ENCODE data around the gene PDGFD. TPM values are rescaled to one million over a fixed set of nuclear protein-coding genes. Genes with fewer than 3 reads are reported as not detected.
A peak's percentile ranks its signal among the peaks of the same experiment; 100 is the strongest.

Gene PDGFD
- total and polyA plus RNA-seq, 8 donors: 9.9 to 52.1 (median 20.2) TPM

DNA sequence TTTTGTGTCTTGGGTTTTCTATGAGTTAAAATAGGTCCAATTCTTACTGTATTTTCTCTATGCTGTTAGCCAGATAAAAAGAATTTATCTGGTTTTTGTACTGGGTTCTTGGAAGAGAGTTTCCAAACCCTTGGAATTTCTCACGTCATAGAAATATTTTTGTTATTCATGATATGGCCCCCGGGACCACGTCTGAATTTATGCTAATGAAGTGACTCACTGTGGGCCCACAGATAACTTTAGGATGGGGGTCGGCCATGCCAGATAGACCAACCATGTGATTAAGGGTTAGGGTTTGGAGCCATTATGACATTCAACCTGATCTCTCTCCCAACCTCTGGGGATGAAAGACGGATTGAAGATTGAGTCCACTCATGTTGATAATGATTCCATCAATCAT lies 163.1 kb downstream of the PDGFD start:
- H3K27ac ChIP-seq: no peak overlapping the region
- WGBS, 2 donors: 79 to 80% methylated on average over 5 of the region's 5 CpGs
- ATAC-seq: peak in 1 of 4 donors; percentile 14
- no peaks in the 10 kb centered on the region for H3K9me3 ChIP-seq
- no peak for DNase-seq
- H3K27me3 ChIP-seq: no peaks in the 10 kb centered on the region
- H3K4me1 ChIP-seq: no peaks in the 10 kb centered on the region
- intact Hi-C loops (cut with DNase I): no loop called here
- FAIRE-seq: no peak
- H3K4me3 ChIP-seq: no peak overlapping the region
- TF ChIP-seq, protein P1, sequence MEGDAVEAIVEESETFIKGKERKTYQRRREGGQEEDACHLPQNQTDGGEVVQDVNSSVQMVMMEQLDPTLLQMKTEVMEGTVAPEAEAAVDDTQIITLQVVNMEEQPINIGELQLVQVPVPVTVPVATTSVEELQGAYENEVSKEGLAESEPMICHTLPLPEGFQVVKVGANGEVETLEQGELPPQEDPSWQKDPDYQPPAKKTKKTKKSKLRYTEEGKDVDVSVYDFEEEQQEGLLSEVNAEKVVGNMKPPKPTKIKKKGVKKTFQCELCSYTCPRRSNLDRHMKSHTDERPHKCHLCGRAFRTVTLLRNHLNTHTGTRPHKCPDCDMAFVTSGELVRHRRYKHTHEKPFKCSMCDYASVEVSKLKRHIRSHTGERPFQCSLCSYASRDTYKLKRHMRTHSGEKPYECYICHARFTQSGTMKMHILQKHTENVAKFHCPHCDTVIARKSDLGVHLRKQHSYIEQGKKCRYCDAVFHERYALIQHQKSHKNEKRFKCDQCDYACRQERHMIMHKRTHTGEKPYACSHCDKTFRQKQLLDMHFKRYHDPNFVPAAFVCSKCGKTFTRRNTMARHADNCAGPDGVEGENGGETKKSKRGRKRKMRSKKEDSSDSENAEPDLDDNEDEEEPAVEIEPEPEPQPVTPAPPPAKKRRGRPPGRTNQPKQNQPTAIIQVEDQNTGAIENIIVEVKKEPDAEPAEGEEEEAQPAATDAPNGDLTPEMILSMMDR (IDR thresholded peaks at IDR 0.05): no peak
- peaks cover 0 to 1% (median 0%) of the 10 kb centered on the region in 3 donors for H3K36me3 ChIP-seq

DNA sequence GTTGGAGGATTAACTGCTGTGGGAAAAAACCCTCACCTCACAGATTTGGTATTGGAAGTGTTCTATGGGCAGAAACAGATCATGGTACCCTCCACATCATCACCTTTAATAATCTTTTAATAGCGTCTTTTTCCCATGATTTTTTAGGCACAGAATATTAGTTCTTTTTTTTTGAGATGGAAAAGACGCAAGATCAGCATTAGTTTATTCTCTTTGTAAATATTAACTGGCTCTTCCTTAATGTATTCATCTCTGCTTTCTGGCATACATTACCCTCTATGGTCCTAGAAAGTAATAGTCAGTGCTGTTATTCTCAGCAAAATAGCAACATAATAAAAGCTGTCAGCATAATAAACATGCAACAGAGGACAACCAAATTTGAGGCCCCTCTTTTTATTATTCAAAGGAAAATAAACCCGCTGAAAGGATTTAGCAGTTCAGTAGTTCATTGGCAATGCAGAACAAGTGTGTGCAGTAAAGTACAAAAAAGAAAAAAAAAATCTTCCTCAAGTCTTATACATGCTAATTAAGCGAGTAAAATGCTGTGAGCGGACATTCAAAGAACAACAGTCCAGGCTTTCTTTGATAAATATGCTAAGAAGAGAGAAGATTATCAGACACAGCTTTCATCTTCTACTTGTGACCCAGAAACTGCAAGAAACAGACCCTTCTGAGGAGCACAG lies 165.0 kb downstream of the PDGFD start:
- DNase-seq: no peak
- ATAC-seq: no peak
- Histone ChIP-seq H3K4me1 (no peaks in the 10 kb centered on the region), H3K9me3 (no peaks in the 10 kb centered on the region), H3K4me3 (no peak overlapping the region), H3K27me3 (no peaks in the 10 kb centered on the region), H3K27ac (no peak overlapping the region), H3K36me3 (peaks cover 0 to 10% (median 0%) of the 10 kb centered on the region in 3 donors)
- WGBS, 2 donors: 92 to 94% methylated on average over 5 of the region's 5 CpGs
- FAIRE-seq: no peak
- TF ChIP-seq, protein P1 (IDR thresholded peaks at IDR 0.05): no peak
- intact Hi-C loops (cut with DNase I): no loop called here

DNA sequence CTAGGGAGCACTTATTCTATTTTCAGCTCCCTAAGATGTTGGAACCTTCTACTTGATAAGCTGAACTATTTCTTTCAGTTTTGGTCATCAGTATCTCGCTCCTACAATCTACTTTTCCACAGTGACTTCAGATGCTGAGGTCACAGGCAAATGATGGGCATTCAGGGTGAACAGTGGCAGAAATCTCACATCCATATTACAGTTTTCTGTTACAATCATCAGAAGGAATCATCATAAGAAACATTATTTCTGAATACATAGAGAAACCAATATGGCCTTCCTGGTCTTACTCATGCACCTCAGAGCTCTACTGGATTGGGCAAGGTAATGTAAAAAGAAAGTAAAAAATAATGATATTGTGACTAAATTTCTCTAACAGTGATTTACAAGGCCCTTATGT lies 166.9 kb downstream of the PDGFD start:
- intact Hi-C loops (cut with DNase I): no loop called here
- ATAC-seq: no peak
- H3K9me3 ChIP-seq: no peaks in the 10 kb centered on the region
- WGBS, 2 donors: 95 to 97% methylated on average over 1 of the region's 1 CpG
- H3K27me3 ChIP-seq: no peaks in the 10 kb centered on the region
- TF ChIP-seq, protein P1 (IDR thresholded peaks at IDR 0.05): no peak
- FAIRE-seq: no peak
- H3K27ac ChIP-seq: no peak overlapping the region
- no peak for DNase-seq
- no peaks in the 10 kb centered on the region for H3K4me1 ChIP-seq
- H3K36me3 ChIP-seq: peaks cover 0 to 10% (median 0%) of the 10 kb centered on the region in 3 donors
- no peak overlapping the region for H3K4me3 ChIP-seq

DNA sequence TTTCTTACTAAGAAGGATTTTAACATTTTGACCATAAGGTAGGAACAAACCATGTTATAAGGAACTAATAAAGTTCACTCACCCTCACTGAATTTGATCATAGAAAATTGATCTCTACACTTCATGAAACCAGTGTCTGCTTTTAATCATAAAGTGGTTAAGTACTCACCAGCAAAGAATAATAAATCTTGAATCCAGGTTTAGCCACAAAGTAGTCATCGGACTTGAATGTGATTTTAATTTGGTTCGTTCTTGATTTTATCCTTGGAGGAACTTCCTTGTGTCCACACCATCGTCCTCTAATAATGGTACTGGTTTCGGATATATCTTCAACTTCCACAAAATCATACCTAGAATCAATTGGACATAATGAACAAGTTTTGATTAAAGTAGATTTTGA lies 168.1 kb downstream of the PDGFD start:
- no peaks in the 10 kb centered on the region for H3K4me1 ChIP-seq
- no peak for FAIRE-seq

DNA sequence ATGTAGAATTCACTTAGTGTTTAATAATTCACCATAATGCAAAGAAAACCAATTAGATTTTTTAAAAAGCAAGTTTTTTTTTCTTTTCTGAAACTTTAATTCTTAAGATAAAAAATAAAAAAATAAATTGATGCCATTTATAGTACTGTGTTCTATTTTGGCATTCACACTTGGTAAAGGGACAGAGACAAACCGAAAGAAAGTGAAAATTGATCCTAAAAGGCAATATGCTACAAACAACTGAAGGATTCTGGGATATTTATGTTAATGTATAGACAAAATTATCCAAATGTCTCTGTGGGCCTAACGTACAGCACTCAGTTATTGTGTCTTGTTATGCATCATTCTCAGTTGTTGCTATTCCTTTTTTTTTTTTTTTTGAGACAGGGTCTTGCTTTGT lies 169.4 kb downstream of the PDGFD start:
- TF ChIP-seq, protein P1 (IDR thresholded peaks at IDR 0.05): no peak
- 85 to 95% methylated on average over 2 of the region's 2 CpGs for WGBS, 2 donors
- ATAC-seq (no peak), FAIRE-seq (peak; percentile 37), DNase-seq (no peak)
- no peaks in the 10 kb centered on the region for H3K9me3 ChIP-seq
- H3K36me3 ChIP-seq: peaks cover 0 to 10% (median 0%) of the 10 kb centered on the region in 3 donors
- H3K27ac ChIP-seq: no peak overlapping the region
- H3K4me1 ChIP-seq: no peaks in the 10 kb centered on the region
- H3K4me3 ChIP-seq: no peak overlapping the region
- intact Hi-C loops (cut with DNase I): no loop called here
- no peaks in the 10 kb centered on the region for H3K27me3 ChIP-seq

More for the DNA sequence above, 168.1 kb downstream of the PDGFD start:
- Histone ChIP-seq H3K4me3 (no peak overlapping the region), H3K27me3 (no peaks in the 10 kb centered on the region), H3K36me3 (peaks cover 0 to 10% (median 0%) of the 10 kb centered on the region in 3 donors), H3K27ac (no peak overlapping the region), H3K9me3 (no peaks in the 10 kb centered on the region)
- TF ChIP-seq, protein P1 (IDR thresholded peaks at IDR 0.05): no peak
- ATAC-seq (no peak), DNase-seq (no peak)
- 94 to 98% methylated on average over 4 of the region's 4 CpGs for WGBS, 2 donors
- intact Hi-C loops (cut with DNase I): no loop called here
